Neuronal stem cell (in vitro differentiated cells): ENCODE measurements around the gene IGFBP3.

Experiments used
- DNase-seq: peaks from one replicate; pipeline ENCODE4 v3.0.0-alpha.2; 2013; ENCODE audit warnings: low spot score
- H2AFZ ChIP-seq: one replicate; pipeline ENCODE4 v1.6.1; 2013; ENCODE audit warnings: mild to moderate bottlenecking, low read length, inconsistent platforms
- H2AK5ac ChIP-seq: 2 replicates; pipeline ENCODE4 v1.6.1; 2013; ENCODE audit warnings: low read depth, mild to moderate bottlenecking, inconsistent platforms, low read length, moderate library complexity, mixed read lengths
- H2BK120ac ChIP-seq: 2 replicates; pipeline ENCODE4 v1.6.1; 2013; ENCODE audit warnings: low read depth, mild to moderate bottlenecking, inconsistent platforms, low read length, moderate library complexity, mixed read lengths
- H2BK12ac ChIP-seq: one replicate; pipeline ENCODE4 v1.6.1; 2013; ENCODE audit warnings: low read length, inconsistent platforms
- H2BK15ac ChIP-seq: 2 replicates; pipeline ENCODE4 v1.6.1; 2013; ENCODE audit warnings: mild to moderate bottlenecking, low read length, inconsistent platforms, mixed read lengths
- H2BK5ac ChIP-seq: one replicate; pipeline ENCODE4 v1.6.1; 2013; ENCODE audit warnings: inconsistent platforms, mild to moderate bottlenecking, low read length, moderate library complexity
- H3K14ac ChIP-seq: one replicate; pipeline ENCODE4 v1.6.1; 2013; ENCODE audit warnings: low read length, inconsistent platforms
- H3K18ac ChIP-seq: 2 replicates; pipeline ENCODE4 v1.6.1; 2013; ENCODE audit warnings: low read length, inconsistent platforms
- H3K23ac ChIP-seq: 2 replicates; pipeline ENCODE4 v1.6.1; 2013; ENCODE audit warnings: low read depth, mild to moderate bottlenecking, mixed read lengths, low read length, inconsistent platforms; ENCODE audit not compliant: poor library complexity
- H3K27ac ChIP-seq: replicated peaks from 3 replicates; pipeline ENCODE4 v1.5.1; 2013; ENCODE audit warnings: low read length, inconsistent platforms
- H3K27me3 ChIP-seq, 3 experiments: 2 replicates each; pipeline ENCODE4 v1.6.1; 2013; ENCODE audit warnings: low read length in 3 of 3, mild to moderate bottlenecking in 2 of 3, inconsistent platforms in 1 of 3, low read depth in 1 of 3, mixed read lengths in 1 of 3, moderate library complexity in 1 of 3; ENCODE audit not compliant: control insufficient read depth in 3 of 3, insufficient read depth in 3 of 3
- H3K36me3 ChIP-seq, 2 donors: replicated peaks in 1 of 2; 2 replicates each; pipeline ENCODE4 v1.6.1; 2013; ENCODE audit warnings: low read length in 2 of 2; ENCODE audit not compliant: control insufficient read depth in 2 of 2, insufficient read depth in 2 of 2
- H3K4ac ChIP-seq: 2 replicates; pipeline ENCODE4 v1.6.1; 2013; ENCODE audit warnings: inconsistent platforms, mild to moderate bottlenecking, low read length, moderate library complexity
- H3K4me1 ChIP-seq, 2 donors: 1 replicate in 1 of 2; 2 replicates in 1 of 2; pipeline ENCODE4 v1.6.1; 2013; ENCODE audit warnings: low read length in 2 of 2, low read depth in 1 of 2; ENCODE audit not compliant: control insufficient read depth in 2 of 2, insufficient read depth in 1 of 2
- H3K4me2 ChIP-seq: one replicate; pipeline ENCODE4 v1.6.1; 2013; ENCODE audit warnings: mild to moderate bottlenecking, low read length, inconsistent platforms; ENCODE audit not compliant: insufficient read depth, poor library complexity, severe bottlenecking
- H3K4me3 ChIP-seq, 2 donors: 2 replicates each; pipeline ENCODE4 v1.5.1; 2013; ENCODE audit warnings: low read length in 2 of 2, mild to moderate bottlenecking in 2 of 2, inconsistent platforms in 1 of 2, moderate library complexity in 1 of 2
- H3K79me1 ChIP-seq: one replicate; pipeline ENCODE4 v1.6.1; 2013; ENCODE audit warnings: low read depth, mild to moderate bottlenecking, inconsistent platforms, low read length, moderate library complexity
- H3K9ac ChIP-seq: one replicate; pipeline ENCODE4 v1.6.1; 2013; ENCODE audit warnings: mild to moderate bottlenecking, low read depth, low read length, inconsistent platforms; ENCODE audit not compliant: poor library complexity
- H3K9me3 ChIP-seq, 2 donors: replicated peaks in 1 of 2; 2 replicates each; pipeline versions ENCODE3 to v1.6.1; 2013; ENCODE audit warnings: low read length in 2 of 2, mild to moderate bottlenecking in 2 of 2, inconsistent platforms in 1 of 2, low read depth in 1 of 2, mixed read lengths in 1 of 2, moderate library complexity in 1 of 2; ENCODE audit not compliant: control insufficient read depth in 2 of 2, insufficient read depth in 1 of 2
- H4K8ac ChIP-seq: one replicate; pipeline ENCODE4 v1.6.1; 2013; ENCODE audit warnings: low read depth, mild to moderate bottlenecking, inconsistent platforms, low read length, moderate library complexity
- H4K91ac ChIP-seq: one replicate; pipeline ENCODE4 v1.6.1; 2013; ENCODE audit warnings: low read length, low read depth, mild to moderate bottlenecking, inconsistent platforms; ENCODE audit not compliant: poor library complexity
- WGBS, 2 donors: extraction: QIAGEN DNeasy Blood & Tissue Kit; methylation state at CpG; one replicate each; pipeline ENCODE4 v1.1.7; 2013; ENCODE audit warnings: missing lambda C conversion rate in 2 of 2, mixed read lengths in 1 of 2; ENCODE audit not compliant: insufficient read length in 2 of 2, insufficient replicate concordance in 1 of 2; ENCODE audit errors: extremely low coverage in 2 of 2; 5-methylcytosine and 5-hydroxymethylcytosine counted together

IGFBP3 gene

DNA sequence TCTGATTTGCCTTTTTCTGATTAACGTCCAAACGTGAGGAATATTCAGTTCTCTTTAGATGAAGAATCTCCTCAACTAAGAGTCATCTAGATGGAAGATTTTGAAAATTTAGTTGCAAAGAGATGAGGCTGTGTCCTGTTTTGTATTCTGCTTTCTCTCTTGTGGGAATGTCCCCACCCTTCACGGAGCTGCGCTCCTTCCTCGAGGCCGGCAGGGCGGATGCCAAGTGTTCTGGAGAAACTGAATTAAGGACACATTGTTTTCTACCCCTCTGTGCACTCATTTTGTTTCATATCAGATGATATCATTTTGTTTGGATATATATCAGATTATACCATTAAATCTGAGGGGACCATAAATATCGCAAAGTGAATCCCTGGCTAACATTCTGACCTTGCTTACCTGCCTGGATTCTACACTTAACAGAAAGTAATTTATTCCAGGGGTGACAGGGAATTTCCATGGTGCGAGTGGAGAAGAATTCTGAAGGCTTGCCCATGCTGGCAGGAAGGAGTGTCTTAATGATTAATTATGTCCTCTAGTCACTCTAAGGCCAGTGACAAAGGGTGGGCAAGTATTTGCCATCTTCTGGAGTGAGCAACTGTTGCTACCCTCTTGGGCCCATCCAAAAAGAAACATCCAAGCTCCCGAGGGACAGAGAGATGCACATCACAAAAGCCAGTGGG lies 47.9 kb upstream of the IGFBP3 start:
- Histone ChIP-seq H3K4ac (no peak overlapping the region), H3K79me1 (no peaks in the 10 kb centered on the region), H3K4me3 (no peak overlapping the region), H2BK120ac (no peak overlapping the region), H3K4me2 (no peak overlapping the region), H3K23ac (no peak overlapping the region), H2BK15ac (no peak overlapping the region), H3K14ac (no peak overlapping the region), H2AFZ (no peak overlapping the region), H3K36me3 (no peaks in the 10 kb centered on the region), H3K4me1 (peaks cover 0 to 2% of the 10 kb centered on the region in 2 donors), H3K27ac (no peak overlapping the region), H3K9me3 (no peaks in the 10 kb centered on the region), H3K18ac (no peak overlapping the region), H3K9ac (no peak overlapping the region), H4K91ac (no peak overlapping the region), H4K8ac (no peak overlapping the region), H2AK5ac (no peak overlapping the region), H3K27me3 (no peaks in the 10 kb centered on the region), H2BK5ac (no peak overlapping the region), H2BK12ac (no peak overlapping the region)
- no peak for DNase-seq
- WGBS, 2 donors = no CpG with 5 or more reads among the region's 10 CpGs

GRCh38 chr7:45968312-45968711 lies 47.2 kb upstream of the IGFBP3 start:
- Histone ChIP-seq H2BK120ac (no peak overlapping the region), H3K4me2 (no peak overlapping the region), H3K14ac (no peak overlapping the region), H3K4me1 (peaks cover 0 to 2% of the 10 kb centered on the region in 2 donors), H3K18ac (no peak overlapping the region), H3K4ac (no peak overlapping the region), H2BK5ac (no peak overlapping the region), H3K9ac (no peak overlapping the region), H2BK12ac (no peak overlapping the region), H2AFZ (no peak overlapping the region), H4K91ac (no peak overlapping the region), H2AK5ac (no peak overlapping the region), H3K27ac (no peak overlapping the region), H3K36me3 (no peaks in the 10 kb centered on the region), H3K79me1 (no peaks in the 10 kb centered on the region), H4K8ac (no peak overlapping the region), H2BK15ac (peak overlapping the region; percentile 12), H3K9me3 (no peaks in the 10 kb centered on the region), H3K27me3 (no peaks in the 10 kb centered on the region), H3K23ac (no peak overlapping the region), H3K4me3 (no peak overlapping the region)
- no CpG with 5 or more reads among the region's 7 CpGs for WGBS, 2 donors
- DNase-seq = no peak

- Histone ChIP-seq H3K36me3 (no peaks in the 10 kb centered on the region), H2AFZ (no peak overlapping the region), H3K4me3 (no peak overlapping the region), H3K9ac (no peak overlapping the region), H3K27ac (no peak overlapping the region), H3K79me1 (no peaks in the 10 kb centered on the region), H4K91ac (no peak overlapping the region), H2BK15ac (peak overlapping the region; percentile 12), H2BK5ac (no peak overlapping the region), H3K4me2 (no peak overlapping the region), H2AK5ac (no peak overlapping the region), H3K4ac (no peak overlapping the region), H3K27me3 (no peaks in the 10 kb centered on the region), H2BK120ac (no peak overlapping the region), H2BK12ac (no peak overlapping the region), H3K23ac (no peak overlapping the region), H3K9me3 (no peaks in the 10 kb centered on the region), H3K18ac (peak overlapping the region; percentile 29), H4K8ac (no peak overlapping the region), H3K14ac (no peak overlapping the region), H3K4me1 (peaks cover 0 to 2% of the 10 kb centered on the region in 2 donors)
- DNase-seq = no peak
- WGBS, 2 donors = no CpG with 5 or more reads among the region's 5 CpGs
Measured at GRCh38 chr7:45967591-45968157, 46.6 kb upstream of the IGFBP3 start.

- H3K4ac ChIP-seq = no peak overlapping the region
- no peak overlapping the region for H2BK5ac ChIP-seq
- H3K9ac ChIP-seq = no peak overlapping the region
- H2AK5ac ChIP-seq = no peak overlapping the region
- H3K18ac ChIP-seq = no peak overlapping the region
- H2BK120ac ChIP-seq = no peak overlapping the region
- no peaks in the 10 kb centered on the region for H3K36me3 ChIP-seq
- WGBS, 2 donors = no CpG with 5 or more reads among the region's 6 CpGs
- H3K23ac ChIP-seq = no peak overlapping the region
- no peak overlapping the region for H3K14ac ChIP-seq
- no peaks in the 10 kb centered on the region for H3K79me1 ChIP-seq
- no peak overlapping the region for H2BK15ac ChIP-seq
- no peak overlapping the region for H2BK12ac ChIP-seq
- DNase-seq = no peak
- H3K4me1 ChIP-seq = peaks cover 0 to 2% of the 10 kb centered on the region in 2 donors
- H3K9me3 ChIP-seq = peaks cover 0 to 1% of the 10 kb centered on the region in 2 donors
- no peaks in the 10 kb centered on the region for H3K27me3 ChIP-seq
- H3K27ac ChIP-seq = no peak overlapping the region
- no peak overlapping the region for H3K4me3 ChIP-seq
- H4K8ac ChIP-seq = no peak overlapping the region
- no peak overlapping the region for H2AFZ ChIP-seq
- H4K91ac ChIP-seq = no peak overlapping the region
- no peak overlapping the region for H3K4me2 ChIP-seq
Measured at GRCh38 chr7:45962861-45963260, 41.8 kb upstream of the IGFBP3 start.
